Measurements from ENCODE around the gene SLC45A3.
A peak's percentile ranks its signal among the peaks of the same experiment; 100 is the strongest.

The SLC45A3 gene

DNA sequence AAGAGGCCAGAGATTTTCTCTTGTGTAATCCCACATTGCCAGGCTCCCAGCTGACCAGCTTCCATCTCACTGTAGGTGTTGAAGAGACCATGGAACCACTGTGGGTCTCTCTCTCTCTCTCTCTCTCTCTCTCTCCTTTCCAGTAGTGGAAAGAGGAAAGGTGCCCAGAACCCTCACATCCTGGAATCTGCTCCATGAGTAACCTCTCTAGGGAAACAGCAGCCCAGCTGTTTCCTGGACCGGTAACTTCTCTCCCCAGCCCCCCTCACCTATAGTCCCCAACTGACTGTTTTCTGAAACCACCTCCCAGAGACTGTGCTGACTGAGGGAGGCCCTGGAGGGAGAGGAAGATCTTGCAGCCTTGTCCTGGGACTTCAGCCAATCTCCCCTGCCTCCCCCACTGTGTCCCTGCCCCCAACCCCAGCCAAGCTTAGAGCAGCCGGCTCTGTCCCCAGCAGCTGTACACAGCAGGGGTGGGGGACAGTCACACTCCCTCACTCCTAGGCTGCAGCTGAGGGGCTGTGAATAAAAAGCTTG lies 20.6 kb upstream of the SLC45A3 start:
- no peak overlapping the region for H3K4me3 ChIP-seq (replicated peaks; ENCODE audit: low read depth, low read length)
- no peak for TF ChIP-seq CTCF (IDR thresholded peaks at IDR 0.05; ENCODE audit: low read length, missing control alignments)
- peak; percentile 56 for DNase-seq (ENCODE audit: low read depth)

- H3K4me3 ChIP-seq (replicated peaks; ENCODE audit: low read depth, low read length): no peak overlapping the region
- TF ChIP-seq CTCF (IDR thresholded peaks at IDR 0.05; ENCODE audit: low read length, missing control alignments): no peak
- DNase-seq (ENCODE audit: low read depth): no peak
Observed at GRCh38 chr1:205699416-205699815, 19.1 kb upstream of the SLC45A3 start.

DNA sequence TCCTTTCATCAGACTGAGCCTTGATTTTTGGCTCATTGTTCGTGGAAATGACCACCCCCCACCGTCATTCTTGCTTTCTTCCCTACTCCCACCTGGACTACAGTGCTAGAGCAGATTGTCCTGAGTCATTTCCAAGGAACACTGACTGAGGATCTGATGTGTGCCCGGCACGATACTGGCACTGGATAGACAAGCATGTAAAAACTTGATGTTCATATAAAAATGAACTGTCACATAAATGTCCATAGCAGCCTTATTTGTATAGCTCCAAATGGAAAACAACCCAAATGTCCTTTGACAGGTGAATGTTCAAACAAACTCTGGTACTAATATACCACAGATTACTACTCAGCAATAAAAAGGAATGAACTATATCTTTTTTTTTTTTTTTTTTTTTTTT lies 18.6 kb upstream of the SLC45A3 start:
- no peak overlapping the region for H3K4me3 ChIP-seq (replicated peaks; ENCODE audit: low read depth, low read length)
- TF ChIP-seq CTCF (IDR thresholded peaks at IDR 0.05; ENCODE audit: low read length, missing control alignments): no peak
- no peak for DNase-seq (ENCODE audit: low read depth)

- no peak for DNase-seq (ENCODE audit: low read depth)
- no peak overlapping the region for H3K4me3 ChIP-seq (replicated peaks; ENCODE audit: low read depth, low read length)
- no peak for TF ChIP-seq CTCF (IDR thresholded peaks at IDR 0.05; ENCODE audit: low read length, missing control alignments)
Observed at GRCh38 chr1:205693421-205693991, 13.2 kb upstream of the SLC45A3 start.

- TF ChIP-seq CTCF (IDR thresholded peaks at IDR 0.05; ENCODE audit: low read length, missing control alignments): no peak
- no peak for DNase-seq (ENCODE audit: low read depth)
- no peak overlapping the region for H3K4me3 ChIP-seq (replicated peaks; ENCODE audit: low read depth, low read length)
Observed at GRCh38 chr1:205692423-205692822, 12.1 kb upstream of the SLC45A3 start.

DNA sequence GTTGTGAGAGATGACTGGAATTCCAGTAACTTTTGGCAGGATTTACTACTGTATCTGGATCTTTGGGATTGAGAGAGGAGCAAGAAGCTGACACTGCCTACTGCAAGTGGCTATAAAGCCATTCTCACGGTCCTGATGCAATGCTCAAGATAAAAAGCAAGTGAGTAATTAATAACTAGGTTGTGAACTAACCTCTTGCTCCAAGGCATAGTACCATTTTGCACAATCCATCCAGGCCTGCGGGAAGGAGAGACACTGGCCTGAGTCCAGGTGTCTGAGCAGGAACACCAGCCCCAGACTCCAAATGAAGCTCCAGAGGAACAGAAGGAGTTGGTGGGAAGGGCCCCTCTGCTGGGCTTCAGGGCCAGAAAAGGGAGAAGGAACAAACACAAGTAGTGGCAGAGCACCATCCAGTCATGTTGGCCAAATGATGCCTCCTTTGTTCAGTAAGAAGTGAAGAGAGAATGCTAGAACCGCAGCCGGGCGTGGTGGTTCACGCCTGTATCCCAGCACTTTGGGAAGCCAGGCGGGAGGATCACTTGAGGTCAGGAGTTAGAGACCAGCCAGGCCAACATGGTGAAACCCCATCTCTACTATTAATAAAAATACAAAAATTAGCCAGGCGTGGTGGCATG lies 9.9 kb upstream of the SLC45A3 start:
- no peak overlapping the region for H3K4me3 ChIP-seq (replicated peaks; ENCODE audit: low read depth, low read length)
- TF ChIP-seq CTCF (IDR thresholded peaks at IDR 0.05; ENCODE audit: low read length, missing control alignments): no peak
- peak; percentile 41 for DNase-seq (ENCODE audit: low read depth)

GRCh38 chr1:205689479-205689878 lies 9.2 kb upstream of the SLC45A3 start:
- TF ChIP-seq CTCF (IDR thresholded peaks at IDR 0.05; ENCODE audit: low read length, missing control alignments): no peak

More at GRCh38 chr1:205689479-205689878, 9.2 kb upstream of the SLC45A3 start:
- DNase-seq (ENCODE audit: low read depth): no peak
- no peak overlapping the region for H3K4me3 ChIP-seq (replicated peaks; ENCODE audit: low read depth, low read length)

Data from fibroblast of pulmonary artery (primary cell).